ENCODE data around the gene SNTB2. TPM values are rescaled to one million over a fixed set of nuclear protein-coding genes. Genes with fewer than 3 reads are reported as not detected.

The SNTB2 gene
- total and polyA plus RNA-seq, 2 of the 4 experiments (the other 2 are of a cell fraction), result 23.5 to 47.5 TPM

DNA sequence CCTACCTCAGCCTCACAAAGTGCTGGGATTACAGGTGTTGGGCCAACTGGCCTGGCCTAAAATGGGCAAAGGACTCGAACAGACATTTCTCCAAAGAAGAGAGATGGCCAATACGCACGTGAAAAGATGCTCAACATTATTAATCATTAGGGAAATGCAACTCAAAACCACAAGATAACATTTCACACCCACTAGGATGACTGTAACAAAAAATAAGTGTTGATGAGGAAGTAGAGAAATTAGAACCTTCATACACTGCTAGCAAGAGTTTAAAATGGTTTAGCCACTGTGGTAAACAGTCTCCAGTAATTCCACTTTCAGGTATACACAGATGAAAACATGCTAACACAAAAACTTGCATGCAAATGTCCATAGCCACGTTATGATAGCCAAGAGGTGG, 159.0 kb downstream of the SNTB2 start:
- peaks cover 3% of the 10 kb centered on the region; the same call in 1 of the 2 replicates for H3K9me1 ChIP-seq (ENCODE audit: insufficient read depth, low read length)
- in situ Hi-C loops (cut with MboI; ENCODE audit: low sequenced_read_pairs), result no loop called here

More for the DNA sequence above, 159.0 kb downstream of the SNTB2 start:
- H3K79me1 ChIP-seq (ENCODE audit: low read depth in 1 of 2, low read length in 2 of 2), result peaks cover 6 to 15% of the 10 kb centered on the region in 2 experiments; a peak in 3 of 4 replicates
- no peak overlapping the region for H2AFZ ChIP-seq (replicated peaks; ENCODE audit: low read length, poor library complexity)
- H3K27me3 ChIP-seq (ENCODE audit: control insufficient read depth, insufficient read depth, low read length), result no peaks in the 10 kb centered on the region
- H4K91ac ChIP-seq (ENCODE audit: insufficient read depth, low read depth, low read length), result no peak overlapping the region
- CTCF ChIA-PET, result no interaction called here
- no peak overlapping the region for H4K8ac ChIP-seq (ENCODE audit: low read depth in 2 of 2, low read length in 2 of 2)
- H2BK20ac ChIP-seq (ENCODE audit: low read depth, low read length), result no peak overlapping the region
- peaks cover 15% of the 10 kb centered on the region for H3K36me3 ChIP-seq (ENCODE audit: control insufficient read depth, insufficient read depth, low read length)
- POLR2A ChIA-PET (ENCODE audit: unreplicated experiment), result no interaction called here
- ATAC-seq (ENCODE audit: low read depth) (no peak), DNase-seq (no peak)
- intact Hi-C loops (cut with micrococcal nuclease), result no loop called here
- H3K18ac ChIP-seq (ENCODE audit: low read depth, low read length), result no peak overlapping the region
- H3K4ac ChIP-seq (ENCODE audit: low read depth, low read length), result no peak overlapping the region
- H2AK5ac ChIP-seq (ENCODE audit: low read depth, low read length), result no peak overlapping the region
- no peak overlapping the region for H3K56ac ChIP-seq (ENCODE audit: extremely low read depth, insufficient read depth, low read length)
- no peaks in the 10 kb centered on the region for H4K20me1 ChIP-seq (ENCODE audit: insufficient read depth, low read length)
- H3K23ac ChIP-seq (ENCODE audit: low read depth, low read length), result no peak overlapping the region
- H3K9ac ChIP-seq (ENCODE audit: low read depth, low read length), result no peak overlapping the region
- H4K5ac ChIP-seq (ENCODE audit: low read depth, low read length), result no peak overlapping the region
- H3K14ac ChIP-seq (replicated peaks; ENCODE audit: low read depth, low read length), result no peak overlapping the region
- no peak overlapping the region for H3K4me2 ChIP-seq (ENCODE audit: low read depth, low read length)
- peaks cover 2% of the 10 kb centered on the region; the same call in 1 of the 2 replicates for H3K4me1 ChIP-seq (ENCODE audit: control insufficient read depth, insufficient read depth, low read length)
- no CpG with 5 or more reads among the region's 4 CpGs for WGBS, 2 experiments (ENCODE audit: extremely low coverage in 2 of 2, insufficient read length in 1 of 2)
- H3K4me3 ChIP-seq (ENCODE audit: insufficient read depth, low read depth, low read length), result no peak overlapping the region
- no peak overlapping the region for H2BK5ac ChIP-seq (ENCODE audit: low read depth, low read length, poor library complexity, severe bottlenecking)
- no peak overlapping the region for H2BK120ac ChIP-seq (ENCODE audit: low read depth, low read length)
- H3K27ac ChIP-seq (ENCODE audit: insufficient read depth, low read length), result no peak overlapping the region
- dilution Hi-C loops (cut with HindIII; ENCODE audit: low sequenced_read_pairs, unreplicated experiment), result no loop called here
- no TSS peak for BruUV-seq (replicated peaks)
- no peak overlapping the region for H2AK9ac ChIP-seq (replicated peaks; ENCODE audit: low read depth, low read length, poor library complexity)
- TF ChIP-seq MXI1 (IDR thresholded peaks at IDR 0.05; ENCODE audit: borderline replicate concordance, low read depth, low read length) (no peak), CHD1 (IDR thresholded peaks at IDR 0.05; ENCODE audit: low read depth, low read length) (no peak), MAFK (IDR thresholded peaks at IDR 0.05; ENCODE audit: low read depth, low read length) (no peak), CEBPB (IDR thresholded peaks at IDR 0.05; ENCODE audit: low read depth, low read length) (no peak), MAZ (IDR thresholded peaks at IDR 0.05; ENCODE audit: borderline replicate concordance, low read depth, low read length) (no peak), RAD21 (IDR thresholded peaks at IDR 0.05; ENCODE audit: low read length) (no peak), BHLHE40 (IDR thresholded peaks at IDR 0.05; ENCODE audit: low read depth, low read length) (no peak), POLR2A (IDR thresholded peaks at IDR 0.05; ENCODE audit: low read depth, low read length) (no peak), RCOR1 (IDR thresholded peaks at IDR 0.05; ENCODE audit: insufficient replicate concordance, low read length) (no peak), NFE2L2 (IDR thresholded peaks at IDR 0.05; ENCODE audit: low read depth, low read length) (no peak), RFX5 (IDR thresholded peaks at IDR 0.05; ENCODE audit: low read depth, low read length) (no peak), SMC3 (IDR thresholded peaks at IDR 0.05; ENCODE audit: low read depth, low read length) (no peak), FOS (IDR thresholded peaks at IDR 0.05; ENCODE audit: low read depth, low read length) (no peak)
- TF ChIP-seq, protein P1, sequence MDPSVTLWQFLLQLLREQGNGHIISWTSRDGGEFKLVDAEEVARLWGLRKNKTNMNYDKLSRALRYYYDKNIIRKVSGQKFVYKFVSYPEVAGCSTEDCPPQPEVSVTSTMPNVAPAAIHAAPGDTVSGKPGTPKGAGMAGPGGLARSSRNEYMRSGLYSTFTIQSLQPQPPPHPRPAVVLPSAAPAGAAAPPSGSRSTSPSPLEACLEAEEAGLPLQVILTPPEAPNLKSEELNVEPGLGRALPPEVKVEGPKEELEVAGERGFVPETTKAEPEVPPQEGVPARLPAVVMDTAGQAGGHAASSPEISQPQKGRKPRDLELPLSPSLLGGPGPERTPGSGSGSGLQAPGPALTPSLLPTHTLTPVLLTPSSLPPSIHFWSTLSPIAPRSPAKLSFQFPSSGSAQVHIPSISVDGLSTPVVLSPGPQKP (IDR thresholded peaks at IDR 0.05; ENCODE audit: borderline replicate concordance, low read depth, low read length), result no peak
- TF ChIP-seq, protein P2, sequence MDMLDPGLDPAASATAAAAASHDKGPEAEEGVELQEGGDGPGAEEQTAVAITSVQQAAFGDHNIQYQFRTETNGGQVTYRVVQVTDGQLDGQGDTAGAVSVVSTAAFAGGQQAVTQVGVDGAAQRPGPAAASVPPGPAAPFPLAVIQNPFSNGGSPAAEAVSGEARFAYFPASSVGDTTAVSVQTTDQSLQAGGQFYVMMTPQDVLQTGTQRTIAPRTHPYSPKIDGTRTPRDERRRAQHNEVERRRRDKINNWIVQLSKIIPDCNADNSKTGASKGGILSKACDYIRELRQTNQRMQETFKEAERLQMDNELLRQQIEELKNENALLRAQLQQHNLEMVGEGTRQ (IDR thresholded peaks at IDR 0.05; ENCODE audit: low read depth, low read length), result no peak
- TF ChIP-seq, protein P3, sequence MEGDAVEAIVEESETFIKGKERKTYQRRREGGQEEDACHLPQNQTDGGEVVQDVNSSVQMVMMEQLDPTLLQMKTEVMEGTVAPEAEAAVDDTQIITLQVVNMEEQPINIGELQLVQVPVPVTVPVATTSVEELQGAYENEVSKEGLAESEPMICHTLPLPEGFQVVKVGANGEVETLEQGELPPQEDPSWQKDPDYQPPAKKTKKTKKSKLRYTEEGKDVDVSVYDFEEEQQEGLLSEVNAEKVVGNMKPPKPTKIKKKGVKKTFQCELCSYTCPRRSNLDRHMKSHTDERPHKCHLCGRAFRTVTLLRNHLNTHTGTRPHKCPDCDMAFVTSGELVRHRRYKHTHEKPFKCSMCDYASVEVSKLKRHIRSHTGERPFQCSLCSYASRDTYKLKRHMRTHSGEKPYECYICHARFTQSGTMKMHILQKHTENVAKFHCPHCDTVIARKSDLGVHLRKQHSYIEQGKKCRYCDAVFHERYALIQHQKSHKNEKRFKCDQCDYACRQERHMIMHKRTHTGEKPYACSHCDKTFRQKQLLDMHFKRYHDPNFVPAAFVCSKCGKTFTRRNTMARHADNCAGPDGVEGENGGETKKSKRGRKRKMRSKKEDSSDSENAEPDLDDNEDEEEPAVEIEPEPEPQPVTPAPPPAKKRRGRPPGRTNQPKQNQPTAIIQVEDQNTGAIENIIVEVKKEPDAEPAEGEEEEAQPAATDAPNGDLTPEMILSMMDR (conservative IDR thresholded peaks at IDR 0.05; ENCODE audit: low read depth, low read length), result no peak
- no peaks in the 10 kb centered on the region for H3K9me3 ChIP-seq (ENCODE audit: control insufficient read depth, insufficient read depth, low read length)
- H2BK15ac ChIP-seq (ENCODE audit: low read depth, low read length), result no peak overlapping the region

All from IMR-90 (cell line).